PC-9 (cell line): Measurements from ENCODE around the gene NRBP1. TPM values are rescaled to one million over a fixed set of nuclear protein-coding genes. Genes with fewer than 3 reads are reported as not detected.

Experiments
- BruUV-seq: library from RNA; stranded (reverse); fragments of 400-500 nt; replicated peaks from 2 replicates; lab custom pipeline; 2021; lab: Mats Ljungman, UMichigan
- CTCF ChIA-PET: fragments of 300-600 bp; sonication (Branson Sonifier 250); formaldehyde crosslinking; loops from one replicate; lab custom pipeline; 2022; ENCODE audit warnings: antibody characterized with exemption; lab: Charles Lee
- POLR2A ChIA-PET: fragments of 300-600 bp; sonication (Branson Sonifier 250); formaldehyde crosslinking; loops from one replicate; lab custom pipeline; 2022; ENCODE audit warnings: antibody characterized with exemption; ENCODE audit not compliant: unreplicated experiment; lab: Charles Lee
- DNase-seq, 2 experiments: peaks; one replicate each; pipeline versions ENCODE4 v3.0.0 to v3.0.0-alpha.2; 2015 to 2022; ENCODE audit warnings: mixed read lengths in 1 of 2
- H2AFZ ChIP-seq: fragments of 200-600 bp; sonication (generic); 2 replicates; pipeline ENCODE4 v1.8.1; 2017; ENCODE audit warnings: antibody characterized with exemption
- H3F3A ChIP-seq: fragments of 200-600 bp; sonication (generic); 2 replicates; pipeline ENCODE4 v1.8.1; 2017; ENCODE audit warnings: antibody characterized with exemption, mild to moderate bottlenecking, low read depth; ENCODE audit not compliant: insufficient read depth
- H3K27ac ChIP-seq: fragments of 200-600 bp; sonication (generic); 2 replicates; pipeline ENCODE4 v1.6.1; 2016; ENCODE audit warnings: mixed run types
- H3K27me3 ChIP-seq: fragments of 200-600 bp; sonication (generic); 2 replicates; pipeline ENCODE4 v1.6.1; 2016; ENCODE audit warnings: low read depth, mixed run types; ENCODE audit not compliant: insufficient read depth
- H3K36me3 ChIP-seq: fragments of 200-600 bp; sonication (generic); 2 replicates; pipeline ENCODE4 v1.6.1; 2016; ENCODE audit warnings: low read depth, mixed run types
- H3K4me1 ChIP-seq: fragments of 200-600 bp; sonication (generic); replicated peaks from 2 replicates; pipeline ENCODE4 v1.6.1; 2016; ENCODE audit warnings: mixed run types; ENCODE audit not compliant: insufficient read depth
- H3K4me2 ChIP-seq: fragments of 200-600 bp; sonication (generic); 2 replicates; pipeline ENCODE4 v1.6.1; 2017; ENCODE audit warnings: mixed run types
- H3K4me3 ChIP-seq: fragments of 200-600 bp; sonication (generic); 2 replicates; pipeline ENCODE4 v1.6.1; 2016; ENCODE audit warnings: mixed run types
- H3K79me2 ChIP-seq: fragments of 200-600 bp; sonication (generic); 2 replicates; pipeline ENCODE4 v1.6.1; 2017; ENCODE audit warnings: low read depth, mixed run types
- H3K9me2 ChIP-seq: fragments of 200-600 bp; sonication (generic); 2 replicates; pipeline ENCODE4 v1.8.1; 2017; ENCODE audit warnings: mild to moderate bottlenecking; ENCODE audit not compliant: insufficient read depth
- H3K9me3 ChIP-seq: fragments of 200-600 bp; sonication (generic); 2 replicates; pipeline ENCODE4 v1.8.1; 2016; ENCODE audit warnings: low read depth; ENCODE audit not compliant: insufficient read depth
- H4K20me1 ChIP-seq: fragments of 200-600 bp; sonication (generic); 2 replicates; pipeline ENCODE4 v1.8.1; 2017; ENCODE audit not compliant: insufficient read depth
- EZH2 ChIP-seq: fragments of 200-600 bp; sonication (generic); IDR thresholded peaks from 2 replicates; pipeline ENCODE4 v1.8.0; 2017; ENCODE audit warnings: antibody characterized with exemption, low read depth
- intact Hi-C: fragments of 100-400 bp; cut with micrococcal nuclease; formaldehyde crosslinking; loops from one replicate; pipeline ENCODE4 v1.10.0; 2022; ENCODE audit not compliant: unreplicated experiment
- total RNA-seq: library from RNA; stranded (reverse); gene quantifications from 2 replicates; pipeline ENCODE4 v1.2.3, GENCODE V29; 2021
- TF ChIP-seq, protein P1 (sequence below): fragments of 200-600 bp; sonication (generic); conservative IDR thresholded peaks from 2 replicates; pipeline ENCODE4 v1.6.1; 2017; ENCODE audit warnings: mixed run types, antibody characterized with exemption, mild to moderate bottlenecking, moderate library complexity

NRBP1 gene
- total RNA-seq, 1 experiment from 2014 or later = 83.9 TPM

DNA sequence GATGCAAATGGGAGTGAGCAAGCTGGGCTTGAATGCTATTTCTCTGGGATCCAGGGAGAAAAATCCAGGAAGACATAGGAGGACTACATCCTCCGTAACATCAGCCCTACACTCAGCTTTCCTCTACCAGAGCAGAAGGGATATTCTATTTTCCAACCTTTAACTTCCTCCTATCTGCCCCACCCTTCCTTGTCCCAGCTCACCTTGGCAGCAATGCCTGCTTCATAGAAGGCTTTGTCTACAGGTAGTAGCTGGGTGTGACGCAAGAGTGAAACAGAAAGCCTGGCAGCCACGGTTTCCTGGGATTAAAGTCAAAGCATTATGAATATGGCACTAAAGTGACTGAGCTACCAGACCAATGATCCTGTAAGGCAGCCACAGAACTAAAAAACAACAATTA lies 17.6 kb downstream of the NRBP1 start:
- Histone ChIP-seq H3F3A (peaks cover 36% of the 10 kb centered on the region), H3K9me3 (no peaks in the 10 kb centered on the region), H3K36me3 (peaks cover 2% of the 10 kb centered on the region; the same call in 1 of the 2 replicates), H2AFZ (no peak overlapping the region), H3K79me2 (peaks cover 5% of the 10 kb centered on the region; the same call in 1 of the 2 replicates), H3K4me3 (no peak overlapping the region), H3K4me2 (peak overlapping the region; percentile 45), H3K27me3 (no peaks in the 10 kb centered on the region), H3K27ac (peak overlapping the region; percentile 70), H4K20me1 (no peaks in the 10 kb centered on the region; the same call in 1 of the 2 replicates), H3K9me2 (no peaks in the 10 kb centered on the region), H3K4me1 (peaks cover 19% of the 10 kb centered on the region)
- DNase-seq = peak; percentile 75 to 89
- POLR2A ChIA-PET = interaction anchor here (0.5 to 0.6 kb wide), 4 partner anchors 18 to 237 kb away, joined by 3 to 14 read pairs (median 5); no protein-coding TSS in a partner anchor
- intact Hi-C loops = loop anchor here (1.0 to 10.0 kb wide), 2 partner anchors 182 to 209 kb away; no protein-coding TSS in a partner anchor
- CTCF ChIA-PET = no interaction called here
- no TSS peak for BruUV-seq
- TF ChIP-seq, protein P1, sequence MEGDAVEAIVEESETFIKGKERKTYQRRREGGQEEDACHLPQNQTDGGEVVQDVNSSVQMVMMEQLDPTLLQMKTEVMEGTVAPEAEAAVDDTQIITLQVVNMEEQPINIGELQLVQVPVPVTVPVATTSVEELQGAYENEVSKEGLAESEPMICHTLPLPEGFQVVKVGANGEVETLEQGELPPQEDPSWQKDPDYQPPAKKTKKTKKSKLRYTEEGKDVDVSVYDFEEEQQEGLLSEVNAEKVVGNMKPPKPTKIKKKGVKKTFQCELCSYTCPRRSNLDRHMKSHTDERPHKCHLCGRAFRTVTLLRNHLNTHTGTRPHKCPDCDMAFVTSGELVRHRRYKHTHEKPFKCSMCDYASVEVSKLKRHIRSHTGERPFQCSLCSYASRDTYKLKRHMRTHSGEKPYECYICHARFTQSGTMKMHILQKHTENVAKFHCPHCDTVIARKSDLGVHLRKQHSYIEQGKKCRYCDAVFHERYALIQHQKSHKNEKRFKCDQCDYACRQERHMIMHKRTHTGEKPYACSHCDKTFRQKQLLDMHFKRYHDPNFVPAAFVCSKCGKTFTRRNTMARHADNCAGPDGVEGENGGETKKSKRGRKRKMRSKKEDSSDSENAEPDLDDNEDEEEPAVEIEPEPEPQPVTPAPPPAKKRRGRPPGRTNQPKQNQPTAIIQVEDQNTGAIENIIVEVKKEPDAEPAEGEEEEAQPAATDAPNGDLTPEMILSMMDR = no peak
- TF ChIP-seq EZH2 = no peak

DNA sequence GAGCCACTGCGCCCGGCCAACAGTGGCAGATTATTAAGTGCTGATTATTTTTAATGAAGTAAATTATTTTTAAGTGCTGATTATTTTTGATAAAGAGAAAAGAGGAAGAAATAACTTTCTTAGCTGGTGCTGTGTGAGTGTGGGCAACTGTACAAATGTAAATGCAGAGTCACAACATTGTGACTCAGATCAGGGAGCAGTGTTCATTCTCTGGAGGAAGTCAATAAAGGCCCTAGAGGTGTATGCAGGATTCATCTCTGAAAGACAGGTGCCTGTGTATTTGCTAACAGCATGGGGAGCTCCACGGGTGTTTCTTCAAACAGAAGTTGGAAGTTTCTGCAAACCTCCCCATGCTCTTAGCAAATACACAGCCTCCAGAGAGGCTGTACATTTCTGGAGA lies 19.9 kb downstream of the NRBP1 start:
- H3K4me1 ChIP-seq = peaks cover 13% of the 10 kb centered on the region
- no TSS peak for BruUV-seq
- H3K4me3 ChIP-seq = no peak overlapping the region
- DNase-seq = no peak
- peaks cover 27% of the 10 kb centered on the region for H3F3A ChIP-seq
- no peak overlapping the region for H3K4me2 ChIP-seq
- H2AFZ ChIP-seq = no peak overlapping the region
- H3K9me2 ChIP-seq = no peaks in the 10 kb centered on the region
- peaks cover 3% of the 10 kb centered on the region; the same call in 1 of the 2 replicates for H3K36me3 ChIP-seq
- peaks cover under 1% of the 10 kb centered on the region; the same call in 1 of the 2 replicates for H3K79me2 ChIP-seq
- intact Hi-C loops = loop anchor here (10.0 kb wide), 1 partner anchor 206 kb away; no protein-coding TSS in a partner anchor
- no peaks in the 10 kb centered on the region for H4K20me1 ChIP-seq
- ChIA-PET POLR2A (no interaction called here), CTCF (no interaction called here)
- TF ChIP-seq, protein P1 = no peak
- no peak for TF ChIP-seq EZH2
- H3K9me3 ChIP-seq = no peaks in the 10 kb centered on the region
- H3K27ac ChIP-seq = no peak overlapping the region
- H3K27me3 ChIP-seq = no peaks in the 10 kb centered on the region

DNA sequence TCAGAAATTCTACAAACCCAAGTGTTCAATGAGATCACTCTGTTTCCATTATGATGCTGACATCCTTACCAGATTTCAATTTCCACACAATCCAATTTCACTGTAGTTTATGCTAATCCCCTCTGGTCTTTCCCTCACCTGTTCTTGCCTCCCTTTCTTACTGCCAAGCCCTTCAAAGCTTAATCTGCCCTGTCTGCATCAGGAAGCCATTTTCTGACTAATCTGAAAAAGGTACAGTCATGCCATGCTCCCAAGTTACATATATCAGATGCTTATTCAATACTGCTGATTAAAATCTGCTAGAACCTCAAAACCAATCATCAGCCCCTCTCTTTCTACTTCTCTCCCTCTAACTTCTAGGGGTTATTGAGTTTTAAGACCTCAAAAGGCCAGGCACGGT lies 22.7 kb downstream of the NRBP1 start:
- ChIA-PET CTCF (no interaction called here), POLR2A (no interaction called here)

More for the DNA sequence above, 22.7 kb downstream of the NRBP1 start:
- peaks cover 3% of the 10 kb centered on the region; the same call in 1 of the 2 replicates for H3K36me3 ChIP-seq
- no peak overlapping the region for H3K4me2 ChIP-seq
- TF ChIP-seq, protein P1 = no peak
- TF ChIP-seq EZH2 = no peak
- H3K9me2 ChIP-seq = no peaks in the 10 kb centered on the region
- intact Hi-C loops = no loop called here
- no peaks in the 10 kb centered on the region for H3K9me3 ChIP-seq
- peaks cover 12% of the 10 kb centered on the region for H3F3A ChIP-seq
- H2AFZ ChIP-seq = no peak overlapping the region
- H3K27ac ChIP-seq = no peak overlapping the region
- no peaks in the 10 kb centered on the region for H3K79me2 ChIP-seq
- no peaks in the 10 kb centered on the region for H3K27me3 ChIP-seq
- no peak overlapping the region for H3K4me3 ChIP-seq
- BruUV-seq = no TSS peak
- peaks cover 4% of the 10 kb centered on the region for H3K4me1 ChIP-seq
- DNase-seq = no peak
- no peaks in the 10 kb centered on the region for H4K20me1 ChIP-seq
